ENCODE results near the gene SEPTIN8. TPM values are rescaled to one million over a fixed set of nuclear protein-coding genes. Genes with fewer than 3 reads are reported as not detected.

The SEPTIN8 gene
- total and polyA plus RNA-seq, 10 of the 15 experiments (the other 5 are each of a cell fraction or from before 2014, with no cell fraction given): 6.1 to 96.1 (median 29.4) TPM

DNA sequence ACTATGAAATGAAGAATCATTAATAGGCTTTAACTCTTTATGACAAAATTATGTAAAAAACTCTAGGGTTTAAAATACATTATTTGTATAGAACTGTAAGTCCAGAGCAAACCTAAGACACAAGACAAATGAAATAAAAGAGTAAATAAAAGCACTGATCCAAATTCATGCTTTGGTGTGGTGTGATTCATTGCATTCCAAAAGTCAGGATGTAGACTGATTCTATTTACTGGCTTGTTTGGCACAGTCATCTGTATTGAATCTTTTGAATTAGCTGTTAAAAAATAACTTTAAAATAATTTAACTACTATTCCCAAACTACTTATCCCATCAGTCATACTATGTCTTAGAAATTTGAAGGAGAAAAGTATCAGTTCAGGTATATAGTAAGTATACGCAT, 72.2 kb downstream of the SEPTIN8 start:
- ATAC-seq (no peak), DNase-seq (ENCODE audit: low read depth, low spot score) (no peak), FAIRE-seq (no peak)
- Histone ChIP-seq H3K4me3 (no peak overlapping the region), H3K36me3 (ENCODE audit: control insufficient read depth in 2 of 2, insufficient read depth in 2 of 2, low read length in 1 of 2) (no peaks in the 10 kb centered on the region; a peak in 1 of 4 replicates), H2AFZ (ENCODE audit: control insufficient read depth, low read depth, low read length) (no peak overlapping the region), H3K27ac (ENCODE audit: control insufficient read depth, insufficient read depth) (no peak overlapping the region), H3K4me1 (ENCODE audit: control insufficient read depth, insufficient read depth, low read length) (no peaks in the 10 kb centered on the region), H4K20me1 (ENCODE audit: control insufficient read depth, insufficient read depth) (no peaks in the 10 kb centered on the region), H3K4me2 (ENCODE audit: control insufficient read depth, insufficient read depth) (no peak overlapping the region), H3K9ac (ENCODE audit: control insufficient read depth, insufficient read depth, low read length) (no peak overlapping the region), H3K9me3 (replicated peaks; ENCODE audit: control insufficient read depth, insufficient read depth, low read length) (no peaks in the 10 kb centered on the region), H3K79me2 (ENCODE audit: control insufficient read depth, insufficient read depth, low read length) (no peaks in the 10 kb centered on the region), H3K27me3 (replicated peaks in 1 of 2; ENCODE audit: control insufficient read depth in 2 of 2, insufficient read depth in 2 of 2, low read length in 1 of 2) (no peaks in the 10 kb centered on the region)
- no TSS peak for BruUV-seq (replicated peaks)
- ChIA-PET SMC1A (ENCODE audit: uncharacterized antibody, unreplicated experiment) (interaction anchor here (1.1 to 3.1 kb wide), 7 partner anchors 10 to 168 kb away, joined by 3 to 16 read pairs (median 4); no protein-coding TSS in a partner anchor), RAD21 (ENCODE audit: unreplicated experiment) (interaction anchor here (1.4 to 2.7 kb wide), 4 partner anchors 11 to 63 kb away, joined by 3 to 11 read pairs (median 4); no protein-coding TSS in a partner anchor), POLR2A (interaction anchor here (1.4 kb wide), 1 partner anchor 15 kb away, joined by 3 read pairs; no protein-coding TSS in a partner anchor), CTCF (interaction anchor here (1.0 to 3.6 kb wide), 4 partner anchors 10 to 190 kb away, joined by 3 to 12 read pairs (median 4); no protein-coding TSS in a partner anchor)
- TF ChIP-seq LARP7 (IDR thresholded peaks at IDR 0.05): no peak
- TF ChIP-seq, protein P1, sequence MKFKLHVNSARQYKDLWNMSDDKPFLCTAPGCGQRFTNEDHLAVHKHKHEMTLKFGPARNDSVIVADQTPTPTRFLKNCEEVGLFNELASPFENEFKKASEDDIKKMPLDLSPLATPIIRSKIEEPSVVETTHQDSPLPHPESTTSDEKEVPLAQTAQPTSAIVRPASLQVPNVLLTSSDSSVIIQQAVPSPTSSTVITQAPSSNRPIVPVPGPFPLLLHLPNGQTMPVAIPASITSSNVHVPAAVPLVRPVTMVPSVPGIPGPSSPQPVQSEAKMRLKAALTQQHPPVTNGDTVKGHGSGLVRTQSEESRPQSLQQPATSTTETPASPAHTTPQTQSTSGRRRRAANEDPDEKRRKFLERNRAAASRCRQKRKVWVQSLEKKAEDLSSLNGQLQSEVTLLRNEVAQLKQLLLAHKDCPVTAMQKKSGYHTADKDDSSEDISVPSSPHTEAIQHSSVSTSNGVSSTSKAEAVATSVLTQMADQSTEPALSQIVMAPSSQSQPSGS (IDR thresholded peaks at IDR 0.05; ENCODE audit: low read length): no peak
- TF ChIP-seq TBL1XR1 (IDR thresholded peaks at IDR 0.05; ENCODE audit: low read depth, low read length): no peak
- TF ChIP-seq SREBF2 (IDR thresholded peaks at IDR 0.05; ENCODE audit: low read length): no peak
- TF ChIP-seq IRF3 (IDR thresholded peaks at IDR 0.05): no peak
- no peak for TF ChIP-seq PAX5 (IDR thresholded peaks at IDR 0.05; ENCODE audit: borderline replicate concordance, low read depth, low read length)
- no peak for TF ChIP-seq ZNF622 (IDR thresholded peaks at IDR 0.05)
- TF ChIP-seq, protein P2, sequence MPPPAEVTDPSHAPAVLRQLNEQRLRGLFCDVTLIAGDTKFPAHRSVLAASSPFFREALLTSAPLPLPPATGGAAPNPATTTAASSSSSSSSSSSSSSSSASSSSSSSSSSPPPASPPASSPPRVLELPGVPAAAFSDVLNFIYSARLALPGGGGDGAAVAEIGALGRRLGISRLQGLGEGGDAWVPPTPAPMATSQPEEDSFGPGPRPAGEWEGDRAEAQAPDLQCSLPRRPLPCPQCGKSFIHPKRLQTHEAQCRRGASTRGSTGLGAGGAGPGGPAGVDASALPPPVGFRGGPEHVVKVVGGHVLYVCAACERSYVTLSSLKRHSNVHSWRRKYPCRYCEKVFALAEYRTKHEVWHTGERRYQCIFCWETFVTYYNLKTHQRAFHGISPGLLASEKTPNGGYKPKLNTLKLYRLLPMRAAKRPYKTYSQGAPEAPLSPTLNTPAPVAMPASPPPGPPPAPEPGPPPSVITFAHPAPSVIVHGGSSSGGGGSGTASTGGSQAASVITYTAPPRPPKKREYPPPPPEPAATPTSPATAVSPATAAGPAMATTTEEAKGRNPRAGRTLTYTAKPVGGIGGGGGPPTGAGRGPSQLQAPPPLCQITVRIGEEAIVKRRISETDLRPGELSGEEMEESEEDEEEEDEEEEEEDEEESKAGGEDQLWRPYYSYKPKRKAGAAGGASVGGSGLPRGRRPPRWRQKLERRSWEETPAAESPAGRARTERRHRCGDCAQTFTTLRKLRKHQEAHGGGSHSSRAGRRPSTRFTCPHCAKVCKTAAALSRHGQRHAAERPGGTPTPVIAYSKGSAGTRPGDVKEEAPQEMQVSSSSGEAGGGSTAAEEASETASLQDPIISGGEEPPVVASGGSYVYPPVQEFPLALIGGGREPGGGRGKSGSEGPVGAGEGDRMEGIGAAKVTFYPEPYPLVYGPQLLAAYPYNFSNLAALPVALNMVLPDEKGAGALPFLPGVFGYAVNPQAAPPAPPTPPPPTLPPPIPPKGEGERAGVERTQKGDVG (CRISPR knock-in tag; IDR thresholded peaks at IDR 0.05): no peak
- no peak for TF ChIP-seq IKZF1 (conservative IDR thresholded peaks at IDR 0.05)
- TF ChIP-seq TAF1 (IDR thresholded peaks at IDR 0.05; ENCODE audit: borderline replicate concordance, low read depth, low read length): no peak
- TF ChIP-seq BRCA1 (IDR thresholded peaks at IDR 0.05; ENCODE audit: low read depth, low read length): no peak
- no peak for TF ChIP-seq PBX3 (IDR thresholded peaks at IDR 0.05; ENCODE audit: insufficient replicate concordance, low read depth, low read length)
- TF ChIP-seq, protein P3, sequence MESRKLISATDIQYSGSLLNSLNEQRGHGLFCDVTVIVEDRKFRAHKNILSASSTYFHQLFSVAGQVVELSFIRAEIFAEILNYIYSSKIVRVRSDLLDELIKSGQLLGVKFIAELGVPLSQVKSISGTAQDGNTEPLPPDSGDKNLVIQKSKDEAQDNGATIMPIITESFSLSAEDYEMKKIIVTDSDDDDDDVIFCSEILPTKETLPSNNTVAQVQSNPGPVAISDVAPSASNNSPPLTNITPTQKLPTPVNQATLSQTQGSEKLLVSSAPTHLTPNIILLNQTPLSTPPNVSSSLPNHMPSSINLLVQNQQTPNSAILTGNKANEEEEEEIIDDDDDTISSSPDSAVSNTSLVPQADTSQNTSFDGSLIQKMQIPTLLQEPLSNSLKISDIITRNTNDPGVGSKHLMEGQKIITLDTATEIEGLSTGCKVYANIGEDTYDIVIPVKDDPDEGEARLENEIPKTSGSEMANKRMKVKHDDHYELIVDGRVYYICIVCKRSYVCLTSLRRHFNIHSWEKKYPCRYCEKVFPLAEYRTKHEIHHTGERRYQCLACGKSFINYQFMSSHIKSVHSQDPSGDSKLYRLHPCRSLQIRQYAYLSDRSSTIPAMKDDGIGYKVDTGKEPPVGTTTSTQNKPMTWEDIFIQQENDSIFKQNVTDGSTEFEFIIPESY (IDR thresholded peaks at IDR 0.05): no peak
- TF ChIP-seq NFYA (IDR thresholded peaks at IDR 0.05; ENCODE audit: borderline replicate concordance, low read depth, low read length): no peak
- 97% methylated on average over 1 of the region's 1 CpG for WGBS (ENCODE audit: insufficient coverage, insufficient replicate concordance, low lambda C conversion rate, missing lambda C conversion rate)
- in situ Hi-C loops (cut with MboI): no loop called here
- intact Hi-C loops (cut with micrococcal nuclease; ENCODE audit: unreplicated experiment): no loop called here

Measured in GM12878 (cell line).